ENCODE data around the gene RGS17. TPM values are rescaled to one million over a fixed set of nuclear protein-coding genes. Genes with fewer than 3 reads are reported as not detected.
"Not testable (repeated sequence)": the region's sequence is repeated elsewhere in the genome, so short reads cannot be mapped to it uniquely, and the experiment has no call there.

RGS17 gene
- 2.5 and 4.6 TPM in 2 replicates for polyA plus RNA-seq (2014; cell fraction: cytosol; rRNA removed)
- 4.6 and 5.3 TPM in 2 replicates for polyA plus RNA-seq (2014; cell fraction: nucleus; rRNA removed)

GRCh38 chr6:153131037-153131981, at the start of gene RGS17:
Gene RGS17, minus strand, starts transcription at chr6:153131282. Its CDS starts 87,264 bp downstream, at chr6:153044018.
- DNase-seq (ENCODE audit: low spot score): peak; percentile 75

DNA sequence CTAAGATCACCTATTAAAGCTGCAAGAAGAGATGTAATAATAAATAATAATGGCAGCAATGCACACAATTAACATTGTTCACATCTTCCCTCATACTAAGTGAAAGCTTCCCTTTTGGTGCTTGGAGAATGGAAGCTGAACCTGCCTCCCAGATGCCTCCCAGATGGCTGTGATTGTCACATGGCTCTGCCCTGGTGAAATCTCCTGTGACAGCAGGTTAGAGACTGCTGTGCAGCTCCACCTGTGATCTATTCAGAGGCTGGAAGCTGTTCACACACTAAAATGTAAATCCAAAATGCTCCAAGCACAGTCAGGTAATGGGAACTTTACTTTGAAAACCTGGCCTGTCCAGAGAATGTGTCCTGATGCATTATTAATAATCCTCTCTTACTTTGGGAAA, 41.7 kb upstream of the RGS17 start:
- no peak for DNase-seq (ENCODE audit: low spot score)

GRCh38 chr6:153170511-153170910, 39.4 kb upstream of the RGS17 start:
- DNase-seq (ENCODE audit: low spot score): no peak

GRCh38 chr6:153167907-153168306, 36.8 kb upstream of the RGS17 start:
- no peak for DNase-seq (ENCODE audit: low spot score)

DNA sequence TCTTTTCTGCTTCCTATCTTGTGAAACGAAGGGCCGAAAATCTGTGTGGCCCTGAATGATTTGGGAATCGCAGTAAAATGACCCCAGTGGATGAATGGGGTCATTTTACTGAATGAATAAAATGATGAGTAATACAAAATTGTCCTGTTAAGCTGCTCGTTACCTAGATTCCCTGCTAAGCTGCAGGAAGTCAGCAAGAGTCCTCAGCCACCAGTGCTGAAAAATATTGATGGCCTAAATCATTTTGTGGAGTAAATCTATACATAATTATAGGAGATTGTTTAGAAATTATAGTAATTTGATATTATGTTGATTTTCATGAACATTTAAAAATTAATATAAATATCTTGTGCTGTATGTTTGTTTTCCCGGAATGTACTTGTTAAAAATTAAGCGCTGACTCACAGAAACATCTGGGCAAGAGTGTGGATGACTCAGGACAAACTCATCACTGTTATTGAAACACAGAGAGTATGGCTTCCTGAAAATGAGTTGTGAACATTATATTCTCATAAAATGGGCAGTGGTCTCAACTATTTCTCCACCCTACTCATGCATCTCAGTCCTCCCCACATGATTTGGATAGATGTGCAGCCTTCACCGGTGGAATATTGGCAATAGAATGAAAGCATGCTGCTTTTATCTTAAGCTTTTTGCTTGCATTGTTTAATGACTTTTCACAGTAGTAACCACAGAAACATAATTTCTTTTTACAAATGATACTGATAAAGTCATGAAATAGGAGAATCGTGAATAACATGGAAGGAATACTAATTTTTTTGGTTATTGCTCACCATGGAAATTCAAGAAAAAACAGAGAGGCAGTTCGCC, 36.2 kb upstream of the RGS17 start:
- DNase-seq (ENCODE audit: low spot score): no peak

DNA sequence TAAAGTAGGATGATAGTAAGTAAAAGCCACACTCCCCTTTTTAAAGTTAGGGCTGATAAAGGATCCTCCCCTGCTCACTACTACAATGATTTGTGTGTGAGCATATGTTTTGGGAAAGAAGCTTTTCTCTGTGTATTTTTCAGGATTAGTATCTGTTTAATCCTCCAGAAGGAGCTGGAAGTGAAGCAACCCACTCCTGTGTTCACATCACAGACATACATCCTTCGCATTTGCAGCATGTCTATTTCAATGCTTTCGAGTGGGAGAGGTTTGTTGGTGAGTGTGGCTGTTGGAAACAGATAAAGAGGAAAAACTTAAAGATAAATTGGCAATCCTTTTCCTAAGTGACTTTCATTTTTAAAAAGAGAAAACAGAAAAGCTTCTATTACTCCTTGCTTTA, 31.6 kb upstream of the RGS17 start:
- DNase-seq (ENCODE audit: low spot score): no peak

DNA sequence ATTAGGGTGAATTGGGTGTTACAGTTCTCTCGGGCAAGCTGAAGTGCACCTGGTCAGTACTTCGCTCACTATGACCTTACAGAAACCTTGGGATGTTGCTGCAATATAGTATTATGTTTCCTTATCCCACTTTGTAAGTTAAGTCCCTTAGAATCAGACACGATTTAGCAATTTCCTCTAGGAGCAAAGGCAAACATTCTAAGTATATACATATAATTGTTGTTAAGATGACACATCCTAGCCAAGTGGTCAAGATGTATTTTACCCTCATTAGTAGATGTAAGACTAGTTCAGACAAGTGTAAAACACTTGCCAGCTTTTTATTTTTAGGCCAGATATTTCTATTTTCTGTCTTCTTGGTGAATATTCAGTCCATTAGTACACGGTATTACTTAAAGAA, 31.1 kb upstream of the RGS17 start:
- no peak for DNase-seq (ENCODE audit: low spot score)

GRCh38 chr6:153160221-153160620, 29.1 kb upstream of the RGS17 start:
- no peak for DNase-seq (ENCODE audit: low spot score)

GRCh38 chr6:153150752-153151440, 19.8 kb upstream of the RGS17 start:
- peak; percentile 17 for DNase-seq (ENCODE audit: low spot score)

DNA sequence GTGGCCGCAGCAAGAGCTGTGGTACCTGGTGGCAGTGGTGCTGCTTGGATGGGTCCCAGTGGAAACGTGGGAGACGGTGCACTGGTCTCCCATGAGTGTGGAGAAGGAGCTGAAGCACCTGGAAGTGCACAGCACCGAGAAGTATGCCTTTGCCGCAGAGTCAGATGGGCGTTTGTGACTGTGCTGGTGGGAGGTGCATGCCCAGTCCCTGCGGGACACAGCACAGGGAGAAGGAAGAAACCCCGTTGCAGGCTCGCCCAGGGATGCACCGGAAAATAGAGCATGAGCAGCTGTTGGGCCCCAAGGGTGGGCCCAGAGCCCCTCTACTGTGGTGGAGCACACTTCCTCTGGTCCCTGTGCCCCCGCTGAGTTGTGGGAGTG, 19.3 kb upstream of the RGS17 start:
- DNase-seq (ENCODE audit: low spot score): peak; percentile 9

- no peak for DNase-seq (ENCODE audit: low spot score)
These were observed 18.8 kb upstream of the RGS17 start for GRCh38 chr6:153149891-153150290.

DNA sequence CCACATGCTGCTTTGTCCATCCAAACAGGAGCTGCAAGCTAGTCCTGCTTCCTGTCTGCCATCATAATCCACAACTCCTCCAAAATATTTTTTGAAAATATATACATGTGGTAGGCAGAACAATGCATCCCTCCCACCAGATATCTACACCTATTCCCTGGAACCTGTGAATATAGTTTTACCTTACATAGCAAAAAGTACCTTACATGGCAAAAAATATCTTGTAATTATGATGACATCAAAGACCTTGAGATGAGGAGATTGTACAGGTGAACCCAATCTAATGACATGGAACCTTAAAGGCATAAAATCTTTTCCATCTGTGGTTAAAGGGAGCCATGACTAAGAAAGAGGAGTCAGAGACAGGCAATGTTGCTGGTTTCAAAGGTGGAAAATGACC, 15.3 kb upstream of the RGS17 start:
- no peak for DNase-seq (ENCODE audit: low spot score)

- DNase-seq (ENCODE audit: low spot score): no peak
These were observed 14.5 kb upstream of the RGS17 start for GRCh38 chr6:153145591-153145990.

GRCh38 chr6:153143200-153143599, 12.1 kb upstream of the RGS17 start:
- no peak for DNase-seq (ENCODE audit: low spot score)

- DNase-seq (ENCODE audit: low spot score): no peak
These were observed 9.2 kb upstream of the RGS17 start for GRCh38 chr6:153140299-153140698.

- DNase-seq (ENCODE audit: low spot score): no peak
These were observed 7.8 kb upstream of the RGS17 start for GRCh38 chr6:153138930-153139329.

DNA sequence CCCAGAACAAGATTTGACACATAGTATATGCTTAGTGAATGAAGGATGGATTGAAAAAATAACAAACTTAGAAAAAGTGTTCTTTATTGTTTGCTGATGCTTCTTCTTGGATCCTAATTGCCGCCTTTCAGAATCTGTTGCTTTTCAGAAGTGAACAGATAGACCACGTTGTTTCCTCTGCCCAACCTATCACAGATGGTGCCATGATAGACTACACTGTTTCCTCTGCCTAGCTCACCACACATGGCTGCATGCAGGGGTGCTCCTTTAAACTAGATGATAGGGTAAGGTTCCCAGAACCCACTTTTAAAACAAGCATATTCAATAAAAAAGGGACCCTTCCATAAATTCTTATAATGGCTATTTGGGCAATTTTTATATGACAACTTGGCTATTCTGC, 4.6 kb upstream of the RGS17 start:
- no peak for DNase-seq (ENCODE audit: low spot score)

GRCh38 chr6:153133667-153134066, 2.6 kb upstream of the RGS17 start:
- DNase-seq (ENCODE audit: low spot score): not testable (repeated sequence)

DNA sequence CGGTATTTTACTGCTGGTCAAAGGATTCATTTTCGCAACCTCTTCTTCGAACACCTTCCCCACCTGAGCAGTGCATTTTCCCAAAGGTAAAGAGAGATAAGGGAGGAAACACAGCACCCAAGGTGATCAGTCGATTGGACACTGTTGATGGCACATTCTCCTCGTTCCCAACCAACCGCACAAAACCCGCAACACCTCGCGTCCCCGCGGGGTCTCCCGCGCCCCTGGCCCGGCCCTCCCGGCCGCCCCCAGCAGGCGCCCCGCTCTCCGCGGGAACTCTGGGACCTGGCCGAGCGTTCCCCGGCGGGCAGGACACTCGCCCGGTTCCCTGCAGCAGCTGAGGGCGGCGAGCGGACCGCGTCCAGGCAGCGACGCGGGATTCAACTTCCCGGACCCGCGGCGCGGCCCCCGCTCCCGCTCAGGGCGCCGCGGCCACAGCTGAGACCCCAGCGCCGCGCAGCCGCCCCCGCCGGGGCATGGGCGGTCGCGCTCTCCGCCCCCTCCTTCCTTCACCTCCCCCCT, 506 bp downstream of the RGS17 start:
- peak; percentile 8 for DNase-seq (ENCODE audit: low spot score)

- DNase-seq (ENCODE audit: low spot score): peak; percentile 32
These were observed 1.1 kb downstream of the RGS17 start for GRCh38 chr6:153129873-153130514.

DNA sequence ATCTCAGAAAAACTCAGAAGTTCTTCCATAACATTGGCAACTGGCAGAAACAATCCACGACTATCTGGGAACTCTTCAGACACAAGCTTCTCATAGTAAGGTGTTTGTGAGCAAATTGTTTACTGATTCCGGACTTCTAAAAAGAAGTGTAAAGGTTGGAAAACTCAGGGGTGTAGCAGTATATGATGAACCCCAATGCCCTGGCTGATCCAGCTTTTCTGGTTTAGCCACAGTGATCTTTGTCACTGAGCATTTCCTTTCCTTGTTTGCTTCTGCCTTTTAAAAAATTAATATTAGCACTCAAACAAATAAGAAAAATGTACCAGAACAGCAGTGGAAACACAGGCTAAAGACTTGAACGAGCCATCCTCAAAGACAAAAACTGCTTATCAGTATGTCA, 4.9 kb downstream of the RGS17 start:
- no peak for DNase-seq (ENCODE audit: low spot score)

All from SK-N-DZ (cell line).